HCT116 (cell line): ENCODE measurements around the gene PIK3R1. TPM values are rescaled to one million over a fixed set of nuclear protein-coding genes. Genes with fewer than 3 reads are reported as not detected.
A peak's percentile ranks its signal among the peaks of the same experiment; 100 is the strongest.

Source experiments
- ATAC-seq: fragments of 200-7000 bp; cut with Tn5 transposase; 2 replicates; pipeline ENCODE4 v1.9.1; 2020; ENCODE audit warnings: mild to moderate bottlenecking, moderate library complexity
- Bru-seq: library from RNA; stranded (reverse); fragments of 400-500 nt; gene quantifications from one replicate; lab custom pipeline; 2021; lab: Mats Ljungman, UMichigan
- BruChase-seq, 2 experiments: library from RNA; stranded (reverse); fragments of 400-500 nt; gene quantifications; one replicate each; lab custom pipeline; 2021; lab: Mats Ljungman, UMichigan
- BruUV-seq: library from RNA; stranded (reverse); fragments of 400-500 nt; replicated peaks from 2 replicates; lab custom pipeline; 2021; lab: Mats Ljungman, UMichigan
- CTCF ChIA-PET: fragments of 300-600 bp; sonication (Branson Sonifier 250); formaldehyde crosslinking; loops from one replicate; lab custom pipeline; 2021; ENCODE audit warnings: antibody characterized with exemption; lab: Charles Lee
- POLR2A ChIA-PET: fragments of 300-600, 350-600 bp; sonication (Branson Sonifier 250); formaldehyde crosslinking; loops from one replicate; lab custom pipeline; 2021; ENCODE audit warnings: antibody characterized with exemption; lab: Charles Lee
- RAD21 ChIA-PET, 2 experiments: fragments of 300-600 bp; sonication (Branson Sonifier 250); formaldehyde crosslinking; loops; one replicate each; lab custom pipeline; 2023; ENCODE audit warnings: low total read pairs in 2 of 2; ENCODE audit not compliant: uncharacterized antibody in 2 of 2, unreplicated experiment in 2 of 2, low non-redundant PET in 1 of 2; lab: Charles Lee
- DNase-seq: peaks from one replicate; pipeline ENCODE4 v3.0.0-alpha.2; 2010; ENCODE audit warnings: low read depth, low spot score
- H2AFZ ChIP-seq: fragments of 200-600 bp; shearing (Covaris generic), sonication (generic); 2 replicates; pipeline ENCODE4 v1.6.1; 2017; ENCODE audit warnings: low read depth, mixed run types, mixed read lengths, antibody characterized with exemption, low read length; ENCODE audit not compliant: poor library complexity, severe bottlenecking
- H3K27ac ChIP-seq: 2 replicates; pipeline ENCODE4 v1.5.1; 2012; ENCODE audit warnings: low read depth, low read length
- H3K27me3 ChIP-seq: fragments of 200-600 bp; sonication (generic); 2 replicates; pipeline ENCODE4 v1.6.1; 2016; ENCODE audit warnings: mixed run types, low read length, mixed read lengths; ENCODE audit not compliant: insufficient read depth
- H3K36me3 ChIP-seq, 2 experiments: fragments of 200-500 bp in 1 of 2; fragments of 200-600 bp in 1 of 2; sonication (Bioruptor generic) in 1 of 2; sonication (generic) in 1 of 2; 2 replicates each; pipeline versions ENCODE4 v1.5.1 to v1.6.1; 2014 to 2016; ENCODE audit warnings: low read length in 2 of 2, inconsistent platforms in 1 of 2, mixed read lengths in 1 of 2, mixed run types in 1 of 2; ENCODE audit not compliant: insufficient read depth in 2 of 2, control insufficient read depth in 1 of 2
- H3K4me1 ChIP-seq, 2 experiments: fragments of 200-600 bp in 1 of 2; sonication (generic) in 1 of 2; 2 replicates each; pipeline versions ENCODE4 v1.5.1 to v1.6.1; 2012 to 2017; ENCODE audit warnings: low read length in 2 of 2, inconsistent platforms in 1 of 2, mild to moderate bottlenecking in 1 of 2, mixed read lengths in 1 of 2, mixed run types in 1 of 2, moderate library complexity in 1 of 2; ENCODE audit not compliant: insufficient read depth in 2 of 2, control insufficient read depth in 1 of 2
- H3K4me2 ChIP-seq: fragments of 200-600 bp; sonication (generic); 2 replicates; pipeline ENCODE4 v1.6.1; 2017; ENCODE audit warnings: mixed run types, low read length, mixed read lengths
- H3K4me3 ChIP-seq, 2 experiments: fragments of 200-600 bp in 1 of 2; sonication (generic) in 1 of 2; replicated peaks in 1 of 2; 2 replicates each; pipeline ENCODE4 v1.5.1; 2011 to 2016; ENCODE audit warnings: low read length in 2 of 2, control low read depth in 1 of 2, low read depth in 1 of 2, mild to moderate bottlenecking in 1 of 2, mixed read lengths in 1 of 2, mixed run types in 1 of 2
- H3K79me2 ChIP-seq: fragments of 200-600 bp; sonication (generic); 2 replicates; pipeline ENCODE4 v1.6.1; 2017; ENCODE audit warnings: mild to moderate bottlenecking, mixed run types, low read length, moderate library complexity, mixed read lengths; ENCODE audit not compliant: insufficient read depth
- H3K9ac ChIP-seq: fragments of 200-600 bp; sonication (generic); 2 replicates; pipeline ENCODE4 v1.6.1; 2016; ENCODE audit warnings: low read length, mixed read lengths
- H3K9me2 ChIP-seq: fragments of 200-600 bp; sonication (generic), shearing (Covaris generic); 2 replicates; pipeline ENCODE4 v1.6.1; 2017; ENCODE audit warnings: mixed run types, mild to moderate bottlenecking, moderate library complexity; ENCODE audit not compliant: insufficient read depth
- H3K9me3 ChIP-seq, 2 experiments: fragments of 200-500 bp in 1 of 2; fragments of 200-600 bp in 1 of 2; sonication (Bioruptor generic) in 1 of 2; sonication (generic) in 1 of 2; 2 replicates each; pipeline ENCODE4 v1.6.1; 2014 to 2017; ENCODE audit warnings: low read length in 2 of 2, mixed read lengths in 2 of 2, inconsistent platforms in 1 of 2, low read depth in 1 of 2, mild to moderate bottlenecking in 1 of 2, mixed run types in 1 of 2, moderate library complexity in 1 of 2; ENCODE audit not compliant: control insufficient read depth in 1 of 2, insufficient read depth in 1 of 2
- H4K20me1 ChIP-seq: fragments of 200-600 bp; sonication (generic), shearing (Covaris generic); 2 replicates; pipeline ENCODE4 v1.6.1; 2017; ENCODE audit warnings: mixed run types, mild to moderate bottlenecking, moderate library complexity; ENCODE audit not compliant: insufficient read depth
- CBX3 ChIP-seq: IDR thresholded peaks from 2 replicates; pipeline ENCODE4 v1.6.1; 2012; ENCODE audit warnings: low read depth
- EGR1 ChIP-seq: IDR thresholded peaks from 2 replicates; pipeline ENCODE4 v1.6.1; 2012; ENCODE audit warnings: low read depth
- ELF1 ChIP-seq: IDR thresholded peaks from 2 replicates; pipeline ENCODE4 v1.6.1; 2012; ENCODE audit warnings: low read depth, borderline replicate concordance
- POLR2A ChIP-seq: IDR thresholded peaks from 2 replicates; pipeline ENCODE4 v1.7.0; 2011; ENCODE audit warnings: borderline replicate concordance; ENCODE audit not compliant: insufficient read depth, insufficient read length; ENCODE audit errors: extremely low read depth
- POLR2AphosphoS5 ChIP-seq: IDR thresholded peaks from 2 replicates; pipeline ENCODE4 v1.6.1; 2011; ENCODE audit warnings: mild to moderate bottlenecking, low read depth, low read length, moderate library complexity
- RAD21 ChIP-seq: IDR thresholded peaks from 2 replicates; pipeline ENCODE4 v1.6.1; 2012; ENCODE audit warnings: low read depth, mild to moderate bottlenecking
- SIN3A ChIP-seq: IDR thresholded peaks from 2 replicates; pipeline ENCODE4 v1.6.1; 2012; ENCODE audit warnings: low read depth
- SP1 ChIP-seq: IDR thresholded peaks from 2 replicates; pipeline ENCODE4 v1.6.1; 2012; ENCODE audit warnings: low read depth
- YY1 ChIP-seq: IDR thresholded peaks from 2 replicates; pipeline ENCODE4 v1.6.1; 2011; ENCODE audit warnings: low read length, low read depth, moderate library complexity, mild to moderate bottlenecking; ENCODE audit not compliant: insufficient replicate concordance; ENCODE audit errors: extremely low read depth
- ZFX ChIP-seq: fragments of 450-650 bp; IDR thresholded peaks from 2 replicates; pipeline ENCODE4 v1.6.1; 2017
- intact Hi-C: fragments of 100-400 bp; cut with micrococcal nuclease; formaldehyde crosslinking; loops from 2 replicates; pipeline ENCODE4 v1.10.0; 2022
- long read RNA-seq: library from polyadenylated mRNA; unstranded; transcript quantifications from one replicate; pipeline ENCODE4 v2.0.0, GENCODE V29; 2021; ENCODE audit not compliant: unreplicated experiment
- polyA plus RNA-seq: library from polyadenylated mRNA; unstranded; fragments of >200 nt; gene quantifications from 2 replicates; pipeline ENCODE4 v1.2.1, GENCODE V29; 2012; ENCODE audit warnings: missing spikeins
- total RNA-seq: library from RNA; stranded (reverse); gene quantifications from one replicate; pipeline ENCODE4 v1.2.1, GENCODE V29; 2021; ENCODE audit not compliant: unreplicated experiment
- TF ChIP-seq, protein P1 (sequence below), 3 experiments: fragments of 200-600 bp in 1 of 3; sonication (generic) in 1 of 3; IDR thresholded peaks in 2 of 3; conservative IDR thresholded peaks in 1 of 3; 2 replicates each; pipeline ENCODE4 v1.5.1; 2012 to 2017; ENCODE audit warnings: low read depth in 2 of 3, low read length in 2 of 3, antibody characterized with exemption in 1 of 3, borderline replicate concordance in 1 of 3, control low read depth in 1 of 3, mild to moderate bottlenecking in 1 of 3, mixed read lengths in 1 of 3, mixed run types in 1 of 3, moderate library complexity in 1 of 3; ENCODE audit not compliant: insufficient read depth in 1 of 3
- TF ChIP-seq, protein P2 (sequence below): IDR thresholded peaks from 2 replicates; pipeline ENCODE4 v1.6.1; 2012
- TF ChIP-seq, protein P3 (sequence below): IDR thresholded peaks from 2 replicates; pipeline ENCODE4 v1.6.1; 2012

PIK3R1 gene
- 7.2 TPM for total RNA-seq
- polyA plus RNA-seq = 3.1 and 3.9 TPM in 2 replicates
- Bru-seq, nascent RNA = percentile 66 among the genes with signal in this experiment
- percentile 48 among the genes with signal in this experiment for BruChase-seq, experiment 1, labeled RNA remaining after a 6-hour chase
- percentile 58 among the genes with signal in this experiment for BruChase-seq, experiment 2, labeled RNA remaining after a 2-hour chase
- long read RNA-seq, full-length matches to known transcripts = 8 of 13 reads
- long read RNA-seq, partial matches to known transcripts = 3 of 13 reads
- long read RNA-seq, other reads (novel, unspliced or antisense) = 2 of 13 reads

DNA sequence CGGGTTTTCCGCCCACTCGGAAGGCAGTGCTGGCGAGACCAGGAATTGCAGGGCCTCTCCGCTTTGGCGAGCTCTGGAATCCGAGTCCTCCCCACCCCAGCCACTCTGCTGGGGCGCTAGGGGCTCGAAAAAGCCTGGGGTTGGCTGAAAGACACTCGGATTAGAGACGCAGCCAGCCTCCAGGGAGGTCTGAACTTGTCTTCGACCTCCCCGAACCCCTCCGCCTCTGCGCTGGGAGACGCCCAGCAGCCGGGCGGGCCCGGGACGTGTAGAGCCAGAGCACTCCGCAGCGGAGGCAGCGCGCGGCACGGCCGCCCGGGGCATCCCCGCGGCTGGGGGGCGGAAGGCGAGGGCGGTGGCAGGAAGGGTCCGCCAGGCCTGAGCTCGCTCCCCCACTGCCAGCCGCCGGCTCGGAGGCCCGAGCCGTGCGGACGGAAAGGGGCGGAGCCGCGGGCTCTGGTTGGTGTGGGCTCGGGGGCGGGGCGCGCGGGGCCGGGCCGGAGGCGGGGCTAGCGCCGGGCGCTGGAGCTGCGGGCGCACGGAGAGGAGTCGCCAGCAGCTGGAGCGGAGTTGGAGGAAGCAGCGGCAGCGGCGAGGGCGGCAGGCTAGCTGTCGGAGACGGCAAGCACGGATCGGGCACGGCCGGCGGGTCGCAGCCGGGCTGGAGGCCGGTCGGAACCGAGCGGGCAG, at the start of gene PIK3R1:
Gene PIK3R1, plus strand, starts transcription at position 549 of the 690 bp plus-strand sequence. CDS start 10,920 bp downstream, outside the sequence.
- Histone ChIP-seq H2AFZ (peak within 1 kb of the TSS; percentile 49), H3K9me2 (no peaks in the 10 kb centered on the region), H3K9ac (peak within 1 kb of the TSS; percentile 75), H3K79me2 (peaks cover 14% of the 10 kb centered on the region), H4K20me1 (no peaks in the 10 kb centered on the region), H3K36me3 (no peaks in the 10 kb centered on the region), H3K4me2 (peak within 1 kb of the TSS; percentile 93), H3K4me3 (peak within 1 kb of the TSS; percentile 83 to 86), H3K27ac (peak within 1 kb of the TSS; percentile 97), H3K27me3 (no peaks in the 10 kb centered on the region), H3K9me3 (0 out of 4 replicates have a peak, but pooled peaks cover 0 to 1% of the 10 kb centered on the region in 2 experiments), H3K4me1 (peaks cover 11 to 16% of the 10 kb centered on the region in 2 experiments; a peak in 2 of 4 replicates)
- CTCF ChIA-PET = interaction anchor here (0.6 kb wide), 1 partner anchor 217 kb away, joined by 3 read pairs; no protein-coding TSS in a partner anchor
- peak; percentile 64 for DNase-seq
- RAD21 ChIA-PET = no interaction called here
- POLR2A ChIA-PET = interaction anchor here (0.6 to 2.2 kb wide), 9 partner anchors 9 to 665 kb away, joined by 3 to 10 read pairs (median 4); no protein-coding TSS in a partner anchor
- peak; percentile 84 for TF ChIP-seq EGR1
- TF ChIP-seq, protein P1, sequence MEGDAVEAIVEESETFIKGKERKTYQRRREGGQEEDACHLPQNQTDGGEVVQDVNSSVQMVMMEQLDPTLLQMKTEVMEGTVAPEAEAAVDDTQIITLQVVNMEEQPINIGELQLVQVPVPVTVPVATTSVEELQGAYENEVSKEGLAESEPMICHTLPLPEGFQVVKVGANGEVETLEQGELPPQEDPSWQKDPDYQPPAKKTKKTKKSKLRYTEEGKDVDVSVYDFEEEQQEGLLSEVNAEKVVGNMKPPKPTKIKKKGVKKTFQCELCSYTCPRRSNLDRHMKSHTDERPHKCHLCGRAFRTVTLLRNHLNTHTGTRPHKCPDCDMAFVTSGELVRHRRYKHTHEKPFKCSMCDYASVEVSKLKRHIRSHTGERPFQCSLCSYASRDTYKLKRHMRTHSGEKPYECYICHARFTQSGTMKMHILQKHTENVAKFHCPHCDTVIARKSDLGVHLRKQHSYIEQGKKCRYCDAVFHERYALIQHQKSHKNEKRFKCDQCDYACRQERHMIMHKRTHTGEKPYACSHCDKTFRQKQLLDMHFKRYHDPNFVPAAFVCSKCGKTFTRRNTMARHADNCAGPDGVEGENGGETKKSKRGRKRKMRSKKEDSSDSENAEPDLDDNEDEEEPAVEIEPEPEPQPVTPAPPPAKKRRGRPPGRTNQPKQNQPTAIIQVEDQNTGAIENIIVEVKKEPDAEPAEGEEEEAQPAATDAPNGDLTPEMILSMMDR (IDR thresholded peaks at IDR 0.05 in 2 of 3, conservative IDR thresholded peaks at IDR 0.05 in 1 of 3; ENCODE audit: borderline replicate concordance in 1 of 3, insufficient read depth in 1 of 3, low read depth in 2 of 3, low read length in 2 of 3) = peak in 2 of 3 experiments; percentile 13 to 32; a peak in 3 of 6 replicates
- TF ChIP-seq, protein P2, sequence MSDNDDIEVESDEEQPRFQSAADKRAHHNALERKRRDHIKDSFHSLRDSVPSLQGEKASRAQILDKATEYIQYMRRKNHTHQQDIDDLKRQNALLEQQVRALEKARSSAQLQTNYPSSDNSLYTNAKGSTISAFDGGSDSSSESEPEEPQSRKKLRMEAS = peak; percentile 53; the same call in 1 of the 2 replicates
- peak; percentile 38 for TF ChIP-seq SP1
- peak; percentile 73 for TF ChIP-seq POLR2A
- TF ChIP-seq ZFX = peak; percentile 84
- peak; percentile 88 for TF ChIP-seq POLR2AphosphoS5
- no peak for TF ChIP-seq RAD21
- peak; percentile 11; the same call in 1 of the 2 replicates for TF ChIP-seq CBX3
- TF ChIP-seq SIN3A = peak; percentile 44
- TF ChIP-seq YY1 = no peak
- no peak; the same call in 1 of the 2 replicates for TF ChIP-seq ELF1
- TF ChIP-seq, protein P3, sequence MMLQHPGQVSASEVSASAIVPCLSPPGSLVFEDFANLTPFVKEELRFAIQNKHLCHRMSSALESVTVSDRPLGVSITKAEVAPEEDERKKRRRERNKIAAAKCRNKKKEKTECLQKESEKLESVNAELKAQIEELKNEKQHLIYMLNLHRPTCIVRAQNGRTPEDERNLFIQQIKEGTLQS = no peak
- intact Hi-C loops = loop anchor here (1.0 kb wide), 1 partner anchor 216 kb away; no protein-coding TSS in a partner anchor
- BruUV-seq = no TSS peak
- peak; percentile 87 for ATAC-seq
